Kasumi-1 (cell line): ENCODE data around the gene TKT.

Source experiments
- DNase-seq, 2 experiments: peaks; one replicate each; lab custom pipeline; 2025; lab: John Stamatoyannopoulos, UW

TKT gene

DNA sequence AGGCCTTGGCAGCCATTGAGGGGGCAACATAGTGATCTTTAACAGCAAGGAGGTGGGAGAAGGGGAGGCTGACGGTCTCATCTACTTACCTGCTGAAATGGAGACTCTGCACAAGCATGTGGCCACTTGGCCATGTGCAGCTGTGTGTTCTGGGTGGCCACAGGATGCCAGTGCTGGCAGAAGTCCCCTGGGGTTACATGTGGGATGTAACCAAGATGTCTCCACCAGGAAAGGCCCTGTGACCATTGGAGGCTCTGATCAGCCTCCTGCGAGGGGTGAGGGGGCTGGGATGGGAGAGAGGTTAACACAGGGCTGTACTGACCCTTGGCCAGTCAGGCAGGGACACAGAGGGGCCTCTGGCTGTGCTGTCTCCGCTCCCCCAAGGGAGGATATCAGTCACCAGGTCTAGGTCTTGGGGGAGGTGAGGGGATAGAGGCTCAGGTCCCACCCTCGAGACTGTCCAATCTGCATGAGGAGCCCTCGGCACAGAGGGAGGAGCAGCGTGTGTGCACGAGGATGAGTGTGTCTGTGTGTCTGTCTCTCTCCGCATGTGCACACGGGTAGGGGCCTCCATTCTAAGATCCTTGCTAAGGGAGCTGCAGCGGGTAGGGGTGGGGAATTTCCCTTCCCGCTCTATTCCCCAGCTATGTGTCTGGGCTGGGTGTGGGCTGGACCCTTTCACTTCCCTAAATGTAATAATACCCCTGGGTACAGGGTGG, 75.4 kb downstream of the TKT start:
- no peak for DNase-seq

DNA sequence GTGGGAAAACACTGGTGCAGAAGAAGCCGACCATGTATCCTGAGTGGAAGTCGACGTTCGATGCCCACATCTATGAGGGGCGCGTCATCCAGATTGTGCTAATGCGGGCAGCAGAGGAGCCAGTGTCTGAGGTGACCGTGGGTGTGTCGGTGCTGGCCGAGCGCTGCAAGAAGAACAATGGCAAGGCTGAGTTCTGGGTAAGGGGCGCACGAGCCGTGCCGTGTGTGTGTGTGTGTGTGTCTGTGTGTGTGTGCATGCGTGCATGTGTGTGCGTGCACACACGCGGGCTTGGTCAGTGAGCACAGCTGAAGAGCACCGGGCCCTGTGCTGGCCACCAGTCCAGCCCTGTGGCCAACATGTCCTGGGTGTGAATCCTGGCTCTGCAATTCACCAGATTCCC, 76.2 kb downstream of the TKT start:
- no peak for DNase-seq

DNA sequence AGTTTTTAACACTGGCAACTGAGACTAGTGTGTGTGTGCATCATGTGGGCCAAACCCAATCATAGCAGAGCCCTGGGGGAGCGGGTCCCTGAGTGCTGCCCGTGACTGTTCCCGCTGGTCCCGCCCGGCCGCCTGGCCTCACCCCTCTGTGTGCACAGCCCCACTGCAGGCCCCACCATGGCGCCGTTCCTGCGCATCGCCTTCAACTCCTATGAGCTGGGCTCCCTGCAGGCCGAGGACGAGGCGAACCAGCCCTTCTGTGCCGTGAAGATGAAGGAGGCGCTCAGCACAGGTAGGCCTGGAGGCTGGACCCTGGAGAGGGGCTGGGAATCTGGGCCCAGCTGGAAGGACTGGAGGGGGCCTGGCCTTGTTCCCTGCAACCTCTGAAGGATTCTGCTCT, 77.6 kb downstream of the TKT start:
- DNase-seq: no peak

DNA sequence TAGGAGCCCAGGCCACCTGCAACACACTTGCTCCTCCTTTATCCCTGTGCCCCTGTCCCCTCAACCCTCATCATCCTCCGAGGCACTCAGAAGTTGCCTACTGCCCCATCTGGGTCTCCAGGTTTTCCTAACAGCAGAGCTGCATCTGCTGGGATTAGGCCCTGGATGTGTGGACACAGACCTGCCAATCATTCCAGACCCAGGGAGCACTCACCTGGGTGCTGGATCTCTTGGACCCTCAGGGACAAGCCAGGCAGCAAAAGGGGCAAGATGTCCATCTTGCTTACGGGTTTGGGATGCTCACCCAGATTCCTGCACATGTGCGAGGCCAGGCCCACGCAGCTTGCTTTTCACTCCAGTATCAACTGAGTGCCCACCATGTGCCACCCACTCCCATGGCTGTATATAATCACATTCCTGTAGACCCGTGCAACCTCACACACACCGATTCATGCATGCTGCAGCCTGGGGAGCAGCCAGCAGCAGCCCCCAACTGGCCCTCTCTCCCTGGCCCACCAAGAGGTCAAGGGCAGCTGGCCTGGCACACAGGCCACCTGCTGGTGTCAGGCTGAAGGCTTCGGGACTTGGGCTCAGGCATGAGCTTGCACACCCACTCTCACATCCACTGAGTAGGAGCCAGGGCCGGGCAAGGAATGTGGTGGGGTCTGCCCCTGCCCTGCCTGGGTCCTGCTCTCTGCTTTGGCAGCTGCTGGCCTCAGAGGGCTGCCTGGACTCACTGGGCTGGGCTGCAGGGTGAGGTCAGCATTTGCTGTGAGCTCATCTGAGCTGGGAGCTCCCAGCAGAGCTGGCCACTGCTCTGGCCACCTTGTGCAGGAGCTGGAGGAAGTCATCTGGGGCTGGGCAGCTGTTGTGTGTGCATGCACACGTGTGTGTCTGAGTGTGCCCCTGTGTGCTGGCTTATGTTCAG, 79.9 kb downstream of the TKT start:
- no peak for DNase-seq
